A673 (cell line): ENCODE results near the gene CELSR1. TPM values are rescaled to one million over a fixed set of nuclear protein-coding genes. Genes with fewer than 3 reads are reported as not detected.

Experiments used
- BruUV-seq: library from RNA; stranded (reverse); fragments of 400-500 nt; replicated peaks from 2 replicates; lab custom pipeline; 2021; lab: Mats Ljungman, UMichigan
- CTCF ChIA-PET: fragments of 300-600 bp; sonication (Branson Sonifier 250); formaldehyde crosslinking; loops from one replicate; lab custom pipeline; 2022; ENCODE audit warnings: antibody characterized with exemption; lab: Charles Lee
- POLR2A ChIA-PET: fragments of 300-600 bp; sonication (Branson Sonifier 250); formaldehyde crosslinking; loops from one replicate; lab custom pipeline; 2022; ENCODE audit warnings: antibody characterized with exemption; ENCODE audit not compliant: low non-redundant PET; lab: Charles Lee
- DNase-seq: peaks from one replicate; pipeline ENCODE4 v3.0.0-alpha.2; 2015; ENCODE audit warnings: low spot score
- H3K27ac ChIP-seq: fragments of 200-600 bp; sonication (generic); 2 replicates; pipeline ENCODE4 v1.5.1; 2016; ENCODE audit warnings: mixed run types, low read depth, mild to moderate bottlenecking, mixed read lengths, antibody characterized with exemption, low read length; ENCODE audit not compliant: poor library complexity, severe bottlenecking
- H3K27me3 ChIP-seq: fragments of 200-600 bp; sonication (generic); replicated peaks from 2 replicates; pipeline ENCODE4 v1.6.1; 2017; ENCODE audit warnings: mixed run types, low read depth, mild to moderate bottlenecking, mixed read lengths, antibody characterized with exemption, low read length; ENCODE audit not compliant: insufficient read depth, poor library complexity
- H3K36me3 ChIP-seq: fragments of 200-600 bp; sonication (generic); 2 replicates; pipeline ENCODE4 v1.6.1; 2016; ENCODE audit warnings: mixed run types, mild to moderate bottlenecking, mixed read lengths, antibody characterized with exemption, low read length; ENCODE audit not compliant: insufficient read depth, poor library complexity, severe bottlenecking
- H3K4me1 ChIP-seq: fragments of 200-600 bp; sonication (generic); 2 replicates; pipeline ENCODE4 v1.6.1; 2017; ENCODE audit warnings: mixed run types, mild to moderate bottlenecking, mixed read lengths, antibody characterized with exemption, low read length; ENCODE audit not compliant: insufficient read depth, poor library complexity, severe bottlenecking
- H3K4me3 ChIP-seq: fragments of 200-600 bp; sonication (generic); 2 replicates; pipeline ENCODE4 v1.5.1; 2016; ENCODE audit warnings: low read depth, mixed run types, mild to moderate bottlenecking, mixed read lengths, low read length; ENCODE audit not compliant: poor library complexity, severe bottlenecking
- H3K9me3 ChIP-seq: fragments of 200-600 bp; sonication (generic); 2 replicates; pipeline ENCODE4 v1.6.1; 2016; ENCODE audit warnings: mixed run types, low read depth, mild to moderate bottlenecking, mixed read lengths, antibody characterized with exemption, low read length; ENCODE audit not compliant: poor library complexity, severe bottlenecking
- EZH2 ChIP-seq: fragments of 200-600 bp; sonication (generic); IDR thresholded peaks from 2 replicates; pipeline ENCODE4 v1.6.1; 2017; ENCODE audit warnings: borderline replicate concordance, low read depth, mild to moderate bottlenecking, mixed read lengths, antibody characterized with exemption, low read length; ENCODE audit not compliant: poor library complexity, severe bottlenecking
- intact Hi-C: fragments of 100-400 bp; cut with micrococcal nuclease; formaldehyde crosslinking; loops from one replicate; pipeline ENCODE4 v1.10.0; 2022; ENCODE audit not compliant: unreplicated experiment
- total RNA-seq: library from RNA; stranded (reverse); gene quantifications from 2 replicates; pipeline ENCODE4 v1.2.3, GENCODE V29; 2021
- TF ChIP-seq, protein P1 (sequence below): fragments of 300-800, 200-600 bp; sonication (generic); conservative IDR thresholded peaks from 2 replicates; pipeline ENCODE4 v1.5.1; 2017; ENCODE audit warnings: low read depth, mild to moderate bottlenecking, antibody characterized with exemption, low read length, moderate library complexity, mixed read lengths

CELSR1 gene
- total RNA-seq, 1 experiment from 2014 or later = 2.3 TPM

- TF ChIP-seq EZH2 = no peak
- TF ChIP-seq, protein P1, sequence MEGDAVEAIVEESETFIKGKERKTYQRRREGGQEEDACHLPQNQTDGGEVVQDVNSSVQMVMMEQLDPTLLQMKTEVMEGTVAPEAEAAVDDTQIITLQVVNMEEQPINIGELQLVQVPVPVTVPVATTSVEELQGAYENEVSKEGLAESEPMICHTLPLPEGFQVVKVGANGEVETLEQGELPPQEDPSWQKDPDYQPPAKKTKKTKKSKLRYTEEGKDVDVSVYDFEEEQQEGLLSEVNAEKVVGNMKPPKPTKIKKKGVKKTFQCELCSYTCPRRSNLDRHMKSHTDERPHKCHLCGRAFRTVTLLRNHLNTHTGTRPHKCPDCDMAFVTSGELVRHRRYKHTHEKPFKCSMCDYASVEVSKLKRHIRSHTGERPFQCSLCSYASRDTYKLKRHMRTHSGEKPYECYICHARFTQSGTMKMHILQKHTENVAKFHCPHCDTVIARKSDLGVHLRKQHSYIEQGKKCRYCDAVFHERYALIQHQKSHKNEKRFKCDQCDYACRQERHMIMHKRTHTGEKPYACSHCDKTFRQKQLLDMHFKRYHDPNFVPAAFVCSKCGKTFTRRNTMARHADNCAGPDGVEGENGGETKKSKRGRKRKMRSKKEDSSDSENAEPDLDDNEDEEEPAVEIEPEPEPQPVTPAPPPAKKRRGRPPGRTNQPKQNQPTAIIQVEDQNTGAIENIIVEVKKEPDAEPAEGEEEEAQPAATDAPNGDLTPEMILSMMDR = no peak
- ChIA-PET POLR2A (no interaction called here), CTCF (no interaction called here)
- H3K4me1 ChIP-seq = peaks cover 5% of the 10 kb centered on the region
- H3K27me3 ChIP-seq = no peaks in the 10 kb centered on the region
- no peak overlapping the region for H3K4me3 ChIP-seq
- intact Hi-C loops = no loop called here
- BruUV-seq = no TSS peak
- H3K36me3 ChIP-seq = no peaks in the 10 kb centered on the region
- no peak overlapping the region for H3K27ac ChIP-seq
- no peaks in the 10 kb centered on the region for H3K9me3 ChIP-seq
- no peak for DNase-seq
These were observed 13.1 kb downstream of the CELSR1 start for GRCh38 chr22:46524203-46524740.

- TF ChIP-seq, protein P1 = no peak
- no peak for TF ChIP-seq EZH2
- Histone ChIP-seq H3K4me3 (no peak overlapping the region), H3K36me3 (no peaks in the 10 kb centered on the region), H3K4me1 (peaks cover 5% of the 10 kb centered on the region), H3K27ac (no peak overlapping the region), H3K9me3 (no peaks in the 10 kb centered on the region), H3K27me3 (no peaks in the 10 kb centered on the region)
- no peak for DNase-seq
- BruUV-seq = no TSS peak
- ChIA-PET CTCF (no interaction called here), POLR2A (no interaction called here)
- intact Hi-C loops = no loop called here
These were observed 14.6 kb downstream of the CELSR1 start for GRCh38 chr22:46522797-46523196.

DNA sequence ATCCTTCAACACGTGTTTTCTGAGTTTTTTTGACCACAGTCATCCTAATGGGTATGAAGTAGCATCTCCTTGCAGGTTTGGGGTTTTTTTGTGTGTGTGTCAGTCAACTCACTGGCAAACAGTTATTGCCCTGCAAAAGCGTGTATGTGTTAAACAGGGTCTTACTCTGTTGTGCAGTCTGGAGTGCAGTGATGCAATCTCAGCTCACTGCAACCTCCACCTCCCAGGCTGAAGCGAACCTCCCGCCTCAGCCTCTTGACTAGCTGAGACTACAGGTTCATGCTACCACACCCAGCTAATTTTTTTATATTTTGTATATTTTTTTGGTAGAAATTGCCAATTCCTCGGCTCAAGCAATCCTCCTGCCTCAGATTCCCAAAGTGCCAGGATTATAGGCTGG is 15.4 kb downstream of the CELSR1 start:
- Histone ChIP-seq H3K4me3 (no peak overlapping the region), H3K27ac (no peak overlapping the region), H3K27me3 (no peaks in the 10 kb centered on the region), H3K4me1 (no peaks in the 10 kb centered on the region), H3K9me3 (no peaks in the 10 kb centered on the region), H3K36me3 (no peaks in the 10 kb centered on the region)
- TF ChIP-seq, protein P1 = no peak
- TF ChIP-seq EZH2 = no peak
- intact Hi-C loops = no loop called here
- BruUV-seq = no TSS peak
- ChIA-PET CTCF (no interaction called here), POLR2A (no interaction called here)
- DNase-seq = no peak
